ENCODE measurements around the gene CAV1.
"Not testable (repeated sequence)": the region's sequence is repeated elsewhere in the genome, so short reads cannot be mapped to it uniquely, and the experiment has no call there.

The CAV1 gene

DNA sequence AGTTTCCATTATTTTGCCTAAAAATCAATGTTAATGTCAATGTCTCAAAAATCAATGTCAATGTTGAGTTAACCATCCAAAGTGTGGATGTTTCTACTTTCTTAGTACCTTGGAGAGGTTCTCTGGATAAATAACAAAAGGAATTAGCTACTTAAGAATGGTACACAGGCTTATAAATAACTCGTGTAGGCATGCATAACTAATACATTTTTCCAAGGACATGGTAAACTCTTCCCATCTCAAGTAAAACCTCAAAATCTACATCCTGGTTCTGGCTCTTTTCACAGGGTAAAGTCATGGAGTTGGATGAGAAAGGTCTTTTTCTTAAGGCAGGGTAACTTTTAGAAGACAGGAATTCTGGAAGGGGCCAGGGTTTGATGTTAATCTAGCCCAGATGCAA is 59.9 kb downstream of the CAV1 start:
- no peak for DNase-seq

DNA sequence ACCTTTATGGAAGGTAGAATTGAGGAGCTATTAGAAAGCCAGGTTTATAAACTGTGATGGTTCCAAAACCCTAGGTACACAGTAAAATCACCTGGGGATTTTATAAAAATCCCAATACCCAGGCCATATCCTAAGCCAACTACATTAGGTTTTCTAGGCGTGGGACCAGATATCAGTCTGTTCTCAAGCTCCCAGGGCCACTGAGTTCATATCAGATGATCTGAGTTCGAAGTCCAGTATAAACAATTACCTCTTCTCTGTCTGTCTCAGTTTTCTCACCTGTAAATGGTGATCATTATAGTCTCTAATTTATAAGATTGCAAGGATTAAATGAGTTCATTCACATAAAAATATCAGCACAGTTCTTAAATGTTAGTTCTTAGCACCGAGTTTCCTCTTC is 60.6 kb downstream of the CAV1 start:
- no peak for DNase-seq

DNA sequence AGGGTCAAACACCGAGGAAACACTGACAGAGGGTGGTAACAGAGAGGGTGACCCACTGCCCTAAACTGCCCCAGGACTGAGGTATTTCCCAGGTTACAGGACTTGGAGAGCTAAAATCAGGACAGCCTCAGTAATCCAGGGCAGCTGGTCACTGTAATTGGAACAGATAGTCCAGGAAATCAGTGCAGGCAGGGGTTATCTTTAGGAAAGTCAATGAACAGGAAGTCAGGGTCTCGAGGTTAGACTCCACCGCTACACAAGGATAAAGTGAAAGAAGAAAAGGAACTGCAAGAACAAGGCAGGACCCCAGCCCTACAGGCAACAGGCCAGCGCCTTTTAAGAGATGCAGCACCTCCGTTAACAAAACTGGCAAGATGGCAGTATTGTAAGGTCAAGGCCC is 61.1 kb downstream of the CAV1 start:
- no peak for DNase-seq

DNA sequence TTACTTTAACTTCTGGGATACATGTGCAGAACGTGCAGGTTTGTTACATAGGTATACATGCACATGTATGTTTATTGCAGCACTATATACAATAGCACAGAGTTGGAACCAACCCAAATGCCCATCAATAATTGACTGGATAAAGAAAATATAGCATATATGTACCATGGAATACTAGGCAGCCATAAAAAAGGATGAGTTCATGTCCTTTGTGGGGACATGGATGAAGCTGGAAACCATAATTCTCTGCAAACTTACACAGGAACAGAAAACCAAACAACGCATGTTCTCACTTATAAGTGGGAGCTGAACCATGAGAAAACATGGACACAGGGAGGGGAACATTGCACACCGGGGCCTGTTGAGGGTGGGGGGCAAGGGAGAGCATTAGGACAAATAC is 62.4 kb downstream of the CAV1 start:
- not testable (repeated sequence) for DNase-seq

DNA sequence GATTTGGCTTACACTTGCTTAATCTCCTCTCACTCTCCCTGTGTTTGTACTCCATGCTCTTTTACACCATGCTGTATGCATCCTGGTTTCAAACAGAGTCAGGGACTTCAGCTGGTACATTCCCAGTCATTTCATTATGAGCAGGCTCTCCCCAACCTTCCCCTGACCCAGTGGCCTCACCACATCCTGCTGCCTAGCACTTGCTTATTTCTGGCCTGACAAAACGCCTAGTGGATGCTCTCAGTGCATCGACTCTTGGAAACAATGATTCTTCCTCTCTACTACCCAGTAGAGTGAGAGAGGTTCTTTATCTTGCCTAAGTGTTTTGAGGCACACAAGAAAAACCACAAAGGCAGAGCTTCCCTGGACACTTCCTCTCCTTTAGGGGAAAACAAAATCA is 63.4 kb downstream of the CAV1 start:
- DNase-seq: peak; percentile 36

DNA sequence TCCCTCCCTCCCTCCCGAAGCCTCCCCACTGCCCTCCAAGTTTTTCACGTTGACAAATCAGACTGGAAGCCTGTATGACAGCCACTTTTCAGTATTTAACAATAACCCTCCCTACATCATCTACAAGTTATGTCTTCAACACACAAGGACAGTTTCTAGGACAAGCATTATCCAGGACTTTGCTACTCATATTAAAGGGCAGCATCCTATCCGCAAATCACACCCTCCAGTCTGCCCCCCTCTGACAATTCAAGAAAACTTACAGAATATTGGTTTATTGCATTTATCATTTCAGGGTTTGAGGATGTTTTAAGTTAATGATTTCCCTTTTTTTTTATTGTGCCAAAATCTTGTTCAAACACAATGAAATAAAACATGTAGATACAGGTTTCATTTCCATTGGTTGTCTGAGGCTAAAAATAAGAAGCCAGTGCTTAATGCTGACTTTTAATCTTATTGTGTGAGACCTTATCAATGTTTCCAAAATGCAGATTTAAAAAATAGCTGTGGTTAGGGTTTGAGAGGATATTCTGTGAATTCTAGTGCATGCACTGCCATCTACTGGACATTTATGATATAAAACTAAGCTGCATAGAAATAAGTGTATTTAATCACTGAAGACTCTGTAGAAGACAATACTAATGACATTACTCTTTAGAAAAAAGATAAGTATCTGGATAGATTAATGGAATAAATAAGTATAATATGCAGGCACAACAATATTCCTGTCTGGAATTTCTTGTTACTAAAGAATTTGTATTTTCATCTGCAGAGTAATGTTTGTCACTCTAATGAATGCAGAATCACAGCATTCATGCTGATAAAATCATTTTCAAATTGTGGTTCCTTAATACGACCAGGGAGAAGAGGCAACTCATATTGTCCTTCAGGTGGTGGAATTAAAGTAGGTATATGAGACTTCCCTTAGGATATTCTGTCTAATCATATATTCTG is 64.1 kb downstream of the CAV1 start:
- DNase-seq: peak; percentile 47

DNA sequence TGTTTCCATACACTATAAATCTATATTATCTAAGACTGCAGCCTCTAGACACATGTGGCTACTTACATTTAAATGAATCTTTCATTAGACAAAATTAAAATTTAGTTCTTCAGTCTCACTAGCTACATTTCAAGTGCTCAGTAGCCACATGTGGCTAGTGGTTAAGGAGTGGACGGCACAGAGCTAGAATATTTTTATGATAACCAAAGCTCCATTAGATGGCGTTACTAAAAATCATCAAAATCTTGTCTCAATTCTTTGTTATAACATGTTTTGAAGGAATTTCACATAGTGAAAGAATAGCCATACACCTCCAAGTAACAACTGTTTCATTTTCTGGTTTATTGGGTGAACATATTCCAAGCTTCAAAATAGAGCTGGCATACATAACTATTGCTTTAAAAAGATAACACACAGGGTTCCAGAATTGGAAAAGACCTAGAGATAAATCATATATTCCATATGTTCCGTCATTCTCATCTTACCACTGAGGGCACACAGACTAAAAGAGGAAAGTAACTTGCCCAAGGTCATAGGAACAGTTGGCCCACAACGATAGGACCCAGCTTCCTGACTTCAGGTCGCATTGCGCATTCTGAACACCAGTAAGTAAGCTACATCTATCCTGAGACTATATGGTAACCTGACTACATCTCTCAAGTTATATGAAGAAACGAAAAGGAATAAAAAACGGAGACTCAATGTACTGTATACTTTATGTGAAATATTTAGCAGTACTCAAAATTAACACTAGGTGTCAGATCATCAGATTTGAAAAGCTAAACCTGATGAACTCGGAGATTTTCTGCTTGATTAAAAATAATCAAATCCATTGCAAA is 66.6 kb downstream of the CAV1 start:
- peak; percentile 34 for DNase-seq

DNA sequence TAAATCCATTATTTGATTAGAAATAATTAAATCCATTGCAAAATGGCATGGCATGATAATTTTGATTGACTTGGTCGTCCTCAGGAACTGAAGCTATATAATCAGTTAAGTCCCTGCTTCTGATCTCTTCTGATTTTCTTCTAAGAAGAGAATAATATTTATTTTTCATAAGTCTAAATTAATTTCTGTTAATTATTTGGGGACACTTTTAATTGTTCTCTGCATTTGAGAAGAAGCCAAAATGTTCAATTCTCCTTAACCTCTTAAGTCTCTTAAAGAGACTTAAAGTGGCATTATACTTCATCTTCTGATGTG is 67.2 kb downstream of the CAV1 start:
- DNase-seq: no peak

DNA sequence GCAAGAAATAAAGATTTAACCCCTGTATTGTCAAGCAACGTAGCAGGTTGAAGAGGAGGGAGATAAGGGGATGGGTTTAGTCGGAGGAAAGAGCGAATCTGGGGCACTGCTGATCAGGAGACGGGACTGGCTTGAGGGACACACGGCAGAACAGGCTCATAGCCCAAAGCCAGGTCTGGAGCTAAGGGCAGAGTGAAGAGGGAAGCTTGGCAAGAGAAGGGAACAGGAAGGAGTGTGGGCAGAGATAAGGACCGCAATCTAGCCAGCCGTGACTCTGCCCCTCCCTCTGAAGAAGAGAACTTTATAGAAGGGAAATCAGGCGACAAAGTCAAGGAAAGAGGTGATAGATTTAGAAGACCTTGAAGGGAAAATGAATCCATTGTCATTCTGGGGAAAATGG is 67.6 kb downstream of the CAV1 start:
- DNase-seq: no peak

DNA sequence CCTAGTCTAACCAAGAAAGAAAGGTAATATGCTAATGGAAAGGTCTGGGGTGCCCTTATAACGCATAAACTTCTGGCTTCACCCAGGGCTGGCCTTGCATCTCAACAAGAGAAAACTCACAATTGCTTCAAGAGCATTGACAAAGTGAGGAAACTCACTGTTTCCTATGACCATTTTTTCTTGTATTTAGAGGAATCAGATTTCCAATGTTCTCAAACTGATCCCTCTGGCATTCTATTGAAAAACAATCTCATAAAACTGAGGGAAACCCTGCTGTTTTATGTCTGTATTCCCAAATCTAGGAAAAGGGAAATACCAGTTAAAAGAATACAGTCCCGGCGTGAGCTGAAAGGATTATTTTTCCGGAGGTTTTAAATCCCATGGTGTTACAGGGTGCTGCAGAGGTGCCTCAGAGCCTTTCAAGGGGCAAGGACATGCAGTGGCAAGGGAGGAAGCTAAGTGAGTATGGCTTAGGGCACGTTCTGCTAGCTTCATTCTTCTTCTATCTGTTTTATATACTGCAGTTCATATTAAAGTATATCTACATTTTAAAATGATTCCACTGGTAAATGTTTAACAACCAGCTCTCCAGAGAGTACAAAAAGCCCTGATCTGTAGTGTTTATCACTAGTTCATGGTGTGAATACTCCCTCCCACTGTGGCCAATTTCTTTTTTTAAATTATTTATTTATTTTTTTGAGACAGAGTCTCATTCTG is 68.7 kb downstream of the CAV1 start:
- DNase-seq: no peak

DNA sequence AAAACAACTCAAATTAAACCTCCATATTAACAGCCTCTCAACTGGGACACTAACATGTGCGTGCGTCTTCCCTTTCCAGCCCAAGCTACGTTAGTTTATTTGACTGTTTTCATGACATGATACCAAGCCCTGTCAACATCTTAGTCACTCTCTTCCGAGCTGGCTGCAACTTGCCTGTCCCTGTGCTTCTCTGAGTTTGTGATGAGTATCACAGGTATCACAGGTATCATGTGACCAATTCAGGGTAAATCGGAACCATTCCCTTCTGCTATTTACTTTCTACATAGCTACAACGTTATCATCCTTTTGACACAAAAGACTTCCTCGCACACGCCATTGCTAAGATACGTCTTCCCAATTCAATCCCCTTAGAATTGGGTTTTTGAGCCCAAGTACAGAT is 70.2 kb downstream of the CAV1 start:
- no peak for DNase-seq

DNA sequence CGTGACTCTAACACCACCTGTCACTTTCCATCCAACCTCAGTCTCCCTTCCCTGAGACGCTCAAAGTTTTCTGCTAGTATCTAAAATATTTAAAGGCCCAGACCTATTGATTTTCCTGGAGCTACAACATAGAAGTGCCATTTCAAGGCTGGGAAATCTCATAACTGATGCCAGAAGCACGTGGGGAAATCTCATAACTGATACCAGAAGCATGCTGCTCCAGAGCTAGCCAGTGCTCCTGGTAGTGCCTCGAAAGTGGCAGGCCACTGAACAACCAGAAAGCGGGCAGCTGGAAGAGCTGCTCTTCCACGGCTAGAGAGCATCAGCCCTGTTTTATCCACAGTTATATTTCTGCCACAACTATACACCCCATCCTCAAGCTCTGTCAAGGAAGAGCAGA is 72.5 kb downstream of the CAV1 start:
- DNase-seq: no peak

DNA sequence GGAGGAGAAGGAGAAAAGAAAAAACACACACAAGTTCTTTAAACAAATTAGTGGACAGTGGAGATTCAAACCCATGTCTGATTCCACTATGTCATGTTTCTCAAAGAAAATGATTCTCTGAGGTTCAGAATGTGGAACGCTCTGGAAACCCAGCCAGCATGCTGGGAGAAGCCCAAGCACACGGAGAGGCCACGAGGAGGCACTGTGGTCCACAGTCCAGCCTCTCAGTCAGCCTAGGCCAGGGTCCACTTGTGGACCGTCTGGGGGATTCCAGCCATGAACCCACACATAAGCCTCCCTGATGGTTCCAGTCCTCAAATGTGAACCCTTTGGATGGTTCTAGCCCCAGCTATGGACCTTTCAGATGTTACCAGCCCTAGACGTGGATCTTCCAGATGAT is 73.4 kb downstream of the CAV1 start:
- no peak for DNase-seq

DNA sequence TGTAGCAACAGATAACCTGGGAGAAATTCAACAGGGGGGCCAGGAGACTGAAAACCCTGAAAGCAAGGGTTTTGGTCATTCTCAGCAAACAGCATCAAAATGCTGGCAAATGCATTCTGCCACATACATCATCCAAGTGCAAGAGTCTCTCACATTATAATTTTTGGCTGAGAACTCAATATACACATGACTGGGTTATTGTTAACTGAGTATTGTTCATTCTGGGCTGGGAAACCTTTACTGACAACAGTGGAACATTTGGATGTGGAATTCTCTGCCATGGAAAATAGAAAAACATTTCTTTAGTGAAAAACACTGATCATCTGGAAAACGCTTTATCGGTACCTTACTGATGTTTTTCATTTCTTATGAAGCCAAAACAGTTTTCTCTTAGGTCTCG is 74.0 kb downstream of the CAV1 start:
- no peak for DNase-seq

DNA sequence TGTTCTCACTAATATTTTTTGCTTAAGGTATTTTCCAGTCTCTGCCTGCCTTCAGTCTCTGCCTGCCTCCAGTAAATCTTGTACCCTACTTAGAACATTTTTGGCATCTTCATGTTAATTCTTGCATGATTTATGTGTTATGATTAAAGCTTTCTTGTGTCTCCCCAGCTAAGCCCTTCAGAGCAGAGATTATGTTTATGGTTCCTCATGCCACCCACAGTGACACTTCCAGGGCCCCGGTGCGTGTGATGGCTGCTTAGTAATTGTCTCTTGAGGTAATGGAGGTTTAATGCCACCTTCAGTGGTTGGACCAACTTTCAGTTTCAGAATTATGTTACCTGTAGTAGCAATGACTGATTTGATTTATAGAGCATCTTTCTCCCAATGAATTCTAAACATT is 76.6 kb downstream of the CAV1 start:
- DNase-seq: no peak

DNA sequence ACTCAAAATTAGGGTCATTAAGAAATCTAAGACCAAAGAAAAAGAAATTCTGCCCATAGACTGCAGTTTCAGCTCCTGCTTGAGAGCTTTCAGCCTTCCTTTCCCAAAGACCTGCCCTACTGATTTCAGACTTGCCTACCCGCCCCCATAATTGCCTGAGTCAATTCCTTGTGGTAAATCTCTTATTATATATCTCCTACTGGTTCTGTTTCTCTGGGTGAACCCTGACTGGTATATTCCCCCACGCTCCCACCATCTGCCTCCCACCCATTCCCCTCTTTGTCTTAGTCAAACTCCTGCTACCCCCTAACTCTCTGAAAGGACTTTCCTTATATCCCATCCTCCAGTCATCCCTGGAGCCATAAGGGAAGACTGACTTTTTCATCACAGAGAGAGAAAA is 82.5 kb downstream of the CAV1 start:
- no peak for DNase-seq

DNA sequence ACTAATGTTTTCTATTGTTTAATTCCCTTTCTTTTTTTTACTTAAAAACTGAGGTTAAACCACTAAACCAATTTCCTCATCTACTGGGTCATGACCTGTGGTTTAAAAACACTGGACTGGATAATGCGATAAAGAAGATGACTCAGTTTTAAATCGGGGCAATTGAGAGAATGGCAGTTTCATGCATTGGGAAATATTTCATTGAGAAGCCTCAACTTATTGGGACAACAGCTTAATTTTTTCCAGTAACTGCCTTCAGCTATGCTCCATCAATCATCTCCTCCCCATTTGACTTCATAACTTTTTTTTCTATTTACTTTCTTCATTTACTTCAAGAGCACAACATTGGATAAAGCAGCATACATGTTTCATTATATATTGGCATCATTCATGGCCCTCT is 85.4 kb downstream of the CAV1 start:
- DNase-seq: no peak

DNA sequence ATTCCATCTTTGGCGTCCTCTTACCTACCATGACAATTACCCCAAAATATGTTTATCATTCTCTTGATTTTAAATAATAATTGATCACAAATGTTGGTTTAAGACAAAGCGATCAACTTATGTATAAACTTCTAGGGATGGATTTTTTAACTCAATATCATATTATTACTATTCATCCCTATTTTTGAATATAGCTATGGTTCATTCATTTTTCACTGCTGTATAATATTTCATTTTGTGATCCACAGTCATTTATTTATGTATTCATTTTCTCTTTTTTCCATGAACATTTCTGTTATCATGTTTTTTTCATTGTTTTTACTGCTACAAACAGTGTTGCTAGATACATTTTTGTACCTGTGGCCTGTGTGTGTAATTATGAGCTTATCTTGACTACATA is 85.9 kb downstream of the CAV1 start:
- DNase-seq: no peak

All from amniotic stem cell (primary cell).